NK-92 (cell line): ENCODE results near the gene TMEM178A.
"Not testable (repeated sequence)": the region's sequence is repeated elsewhere in the genome, so short reads cannot be mapped to it uniquely, and the experiment has no call there.

Experiments used
- DNase-seq: peaks from one replicate; lab custom pipeline; 2025; ENCODE audit not compliant: unreplicated experiment; lab: John Stamatoyannopoulos, UW

TMEM178A gene

GRCh38 chr2:39708003-39708402 is 42.3 kb downstream of the TMEM178A start:
- no peak for DNase-seq

GRCh38 chr2:39710807-39711206 is 45.1 kb downstream of the TMEM178A start:
- DNase-seq: no peak

DNA sequence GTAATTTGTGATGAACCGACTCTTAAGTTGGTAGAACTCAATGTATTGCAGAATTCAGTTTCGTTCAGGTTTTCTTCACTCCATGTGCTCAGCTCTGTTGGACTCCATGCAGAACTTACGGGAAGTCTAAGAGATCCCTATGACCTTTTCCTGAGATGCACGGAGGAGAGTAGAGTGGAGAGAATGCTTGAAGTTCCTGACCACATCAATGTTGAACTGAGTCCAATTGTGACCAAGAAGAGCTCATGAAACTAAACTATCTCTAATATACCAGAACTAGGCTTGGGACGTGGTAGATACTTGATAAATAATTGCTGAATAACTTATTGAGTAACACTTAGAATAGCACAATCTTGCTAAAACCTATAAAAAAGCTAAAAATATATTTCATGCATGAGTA is 47.2 kb downstream of the TMEM178A start:
- DNase-seq: no peak

- no peak for DNase-seq
Observed at GRCh38 chr2:39715095-39715494, 49.4 kb downstream of the TMEM178A start.

GRCh38 chr2:39715822-39716221 is 50.1 kb downstream of the TMEM178A start:
- no peak for DNase-seq

DNA sequence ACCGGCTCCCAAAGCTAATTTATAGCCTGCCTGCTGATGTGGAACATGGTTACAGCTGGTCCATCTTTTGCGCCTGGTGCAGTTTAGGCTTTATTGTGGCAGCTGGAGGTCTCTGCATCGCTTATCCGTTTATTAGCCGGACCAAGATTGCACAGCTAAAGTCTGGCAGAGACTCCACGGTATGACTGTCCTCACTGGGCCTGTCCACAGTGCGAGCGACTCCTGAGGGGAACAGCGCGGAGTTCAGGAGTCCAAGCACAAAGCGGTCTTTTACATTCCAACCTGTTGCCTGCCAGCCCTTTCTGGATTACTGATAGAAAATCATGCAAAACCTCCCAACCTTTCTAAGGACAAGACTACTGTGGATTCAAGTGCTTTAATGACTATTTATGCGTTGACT is 51.4 kb downstream of the TMEM178A start:
- no peak for DNase-seq

GRCh38 chr2:39718483-39718882 is 52.8 kb downstream of the TMEM178A start:
- no peak for DNase-seq

DNA sequence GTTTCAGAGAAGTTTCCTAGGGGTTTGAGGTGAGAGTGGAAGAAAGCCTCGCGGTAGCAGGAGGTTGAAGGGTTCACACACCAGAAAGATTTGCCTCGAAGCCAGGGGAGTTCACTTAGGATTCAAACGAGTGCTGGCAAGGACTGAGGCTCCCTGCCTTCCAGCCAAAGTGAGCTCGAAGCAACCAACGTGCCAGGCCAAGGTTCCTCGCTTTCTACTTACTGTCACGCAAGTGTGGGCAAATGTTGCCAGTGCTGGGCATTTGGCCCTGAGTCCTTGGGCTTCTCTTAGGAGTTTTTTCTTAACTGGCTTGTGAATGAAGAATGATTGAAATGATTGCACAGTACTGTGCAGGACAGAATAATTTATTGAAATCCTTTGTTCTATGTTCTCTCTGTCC is 53.6 kb downstream of the TMEM178A start:
- no peak for DNase-seq

- no peak for DNase-seq
Observed at GRCh38 chr2:39720970-39721369, 55.3 kb downstream of the TMEM178A start.

DNA sequence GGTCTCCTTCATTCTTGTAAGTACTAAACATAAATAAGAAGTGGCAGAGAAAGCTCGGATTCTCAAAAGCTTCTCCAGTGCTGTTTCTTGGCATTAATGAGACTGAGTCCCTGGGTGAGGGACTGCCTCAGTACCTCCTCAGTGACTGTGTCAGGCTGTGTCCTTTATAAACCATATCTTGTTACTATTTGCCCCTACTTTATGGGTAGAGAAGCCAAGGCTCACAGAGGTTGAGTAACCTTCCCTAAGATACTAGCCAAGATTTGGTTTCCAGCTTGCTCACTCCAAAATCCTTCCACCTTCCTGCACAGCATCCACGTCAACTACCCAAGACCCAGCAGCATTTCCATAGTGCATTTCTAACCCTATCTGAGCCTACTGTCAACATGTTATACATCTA is 57.8 kb downstream of the TMEM178A start:
- no peak for DNase-seq

DNA sequence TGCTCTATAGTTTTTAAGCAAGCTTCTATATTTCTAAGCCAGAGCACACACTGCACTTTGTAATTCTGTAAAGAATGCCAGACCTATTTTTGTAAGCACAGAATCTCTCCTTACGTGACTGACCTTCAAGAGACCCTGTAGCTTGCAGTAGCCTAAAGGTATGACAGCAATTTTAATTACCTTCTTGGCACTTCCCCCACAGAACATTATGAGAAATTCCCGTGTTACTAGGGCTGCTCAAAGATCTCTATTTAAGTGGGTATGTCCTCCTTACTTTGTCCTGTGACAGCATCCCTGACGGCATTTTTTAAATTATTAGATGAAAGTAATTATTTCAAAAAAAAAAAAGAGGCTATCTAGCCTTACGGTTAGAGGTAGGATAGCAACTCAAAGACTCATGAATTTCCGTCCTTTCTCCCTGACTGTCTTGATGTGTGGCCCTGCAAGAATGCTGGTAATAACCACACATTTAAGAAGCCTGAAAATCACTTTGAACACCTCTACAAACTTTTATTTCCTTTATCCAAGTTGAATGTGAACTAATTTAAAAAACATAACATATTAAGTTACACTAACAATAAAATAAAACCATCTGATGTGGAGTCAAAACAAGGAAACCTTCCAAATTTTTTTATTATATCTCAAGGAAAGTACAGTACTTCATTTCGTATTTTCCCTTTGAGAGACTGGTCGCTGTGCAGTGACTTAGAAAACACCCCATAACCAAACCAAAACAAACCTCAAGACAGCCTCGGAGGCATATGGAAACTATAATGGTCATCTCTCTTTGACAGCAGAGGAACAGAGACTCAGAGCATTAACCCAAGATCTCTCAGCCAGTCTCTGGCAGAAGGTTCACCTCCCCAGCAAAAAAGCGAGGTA is 58.5 kb downstream of the TMEM178A start:
- DNase-seq: no peak

DNA sequence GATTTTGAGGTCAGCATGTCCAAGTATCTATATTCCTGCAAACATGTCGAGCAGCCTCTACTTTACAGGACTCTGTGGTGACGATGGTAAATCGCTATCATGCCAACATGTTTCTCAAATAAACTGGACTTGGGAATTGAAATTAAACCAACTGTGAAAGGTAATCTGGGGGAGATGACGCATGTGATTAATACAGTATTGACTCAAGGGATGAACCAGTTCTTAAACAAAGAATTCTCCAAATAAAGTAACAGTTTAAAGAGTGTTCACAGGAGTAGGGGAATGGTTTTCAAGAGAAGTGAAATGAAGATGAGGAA is 59.1 kb downstream of the TMEM178A start:
- no peak for DNase-seq

DNA sequence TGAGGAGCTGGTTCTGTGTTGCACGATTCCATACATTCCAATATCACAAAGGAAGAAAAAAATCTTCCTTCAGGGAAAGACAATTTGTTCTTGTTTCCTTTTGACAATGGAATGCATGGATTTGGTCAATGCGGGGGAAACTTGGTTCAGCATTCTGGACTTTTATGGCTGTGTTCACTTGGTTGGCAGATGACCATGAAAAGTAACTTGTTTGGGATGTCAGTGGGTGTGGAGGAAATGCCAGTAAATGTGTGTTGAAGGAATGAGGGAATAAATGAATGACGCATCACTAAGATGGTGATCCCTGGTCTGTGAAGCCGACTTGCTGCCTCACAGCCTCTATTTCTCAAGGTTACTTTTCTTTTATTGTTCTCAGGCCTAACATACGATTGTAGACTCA is 59.7 kb downstream of the TMEM178A start:
- no peak for DNase-seq

GRCh38 chr2:39728085-39728484 is 62.4 kb downstream of the TMEM178A start:
- not testable (repeated sequence) for DNase-seq

DNA sequence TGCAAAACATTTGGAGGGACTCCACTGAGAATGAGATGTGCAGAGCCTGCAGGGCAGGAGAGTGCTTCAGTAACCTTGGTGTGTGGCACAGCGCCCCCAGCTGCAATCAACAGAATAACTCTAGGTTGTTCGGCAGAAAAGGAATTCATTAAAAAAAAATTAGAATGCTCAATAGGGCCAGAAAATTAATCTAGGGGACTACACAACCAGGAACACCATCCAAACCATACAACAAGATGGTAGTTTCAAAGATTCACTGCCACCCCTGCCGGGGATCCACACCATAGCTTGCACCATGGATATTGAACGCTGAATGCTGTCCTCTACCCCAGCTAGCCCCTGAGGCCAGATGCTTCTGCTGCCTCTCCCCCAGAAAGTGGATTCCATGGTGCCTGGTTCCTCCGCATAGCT is 63.2 kb downstream of the TMEM178A start:
- DNase-seq: no peak

- no peak for DNase-seq
Observed at GRCh38 chr2:39730276-39730675, 64.6 kb downstream of the TMEM178A start.

DNA sequence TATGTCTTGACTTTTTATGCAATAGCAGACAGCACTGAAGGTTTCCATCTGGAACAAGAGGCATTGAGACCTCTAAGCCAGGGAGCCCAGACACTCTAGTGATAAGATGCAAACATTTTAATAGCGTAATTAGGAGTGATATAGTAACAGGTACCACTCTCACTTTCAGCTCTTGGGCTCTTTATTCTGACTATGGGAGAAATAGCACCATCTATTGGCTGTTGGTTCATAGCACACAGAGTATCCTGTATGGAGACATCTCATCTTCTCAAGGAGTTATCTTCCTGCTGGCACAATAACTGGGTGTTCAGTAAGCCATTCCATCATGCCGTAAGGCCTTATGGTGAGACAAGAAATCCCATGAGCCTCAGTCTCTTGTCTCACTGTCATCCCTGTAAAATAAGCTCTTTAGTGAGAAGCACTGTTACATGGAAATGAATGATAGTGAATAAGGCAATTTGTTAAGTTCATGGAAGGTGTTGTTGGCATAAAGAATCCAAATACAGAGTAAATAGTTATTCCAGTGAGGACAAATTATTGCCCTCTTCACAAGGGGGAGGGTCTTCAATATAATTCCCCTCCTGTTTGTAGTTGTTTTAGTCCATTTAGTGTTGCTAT is 65.1 kb downstream of the TMEM178A start:
- no peak for DNase-seq

DNA sequence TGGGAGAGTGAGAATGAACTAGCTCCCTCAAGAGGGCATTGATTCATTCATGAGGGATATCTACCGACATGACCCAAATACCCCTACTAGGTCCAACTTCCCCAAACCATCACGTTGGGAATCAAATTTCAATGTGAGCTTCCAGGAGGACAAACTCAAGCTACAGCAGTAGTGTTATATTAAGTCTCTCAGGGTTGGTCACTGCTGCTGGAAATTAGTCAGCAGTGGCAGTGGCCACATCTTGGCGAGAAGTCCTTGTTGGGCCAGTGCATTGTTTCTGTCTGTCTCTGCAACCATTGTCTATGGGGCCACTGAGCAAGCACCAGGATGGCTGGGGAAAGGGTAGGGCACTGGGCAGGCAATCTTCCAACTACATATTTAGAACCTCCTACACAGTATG is 65.8 kb downstream of the TMEM178A start:
- no peak for DNase-seq

DNA sequence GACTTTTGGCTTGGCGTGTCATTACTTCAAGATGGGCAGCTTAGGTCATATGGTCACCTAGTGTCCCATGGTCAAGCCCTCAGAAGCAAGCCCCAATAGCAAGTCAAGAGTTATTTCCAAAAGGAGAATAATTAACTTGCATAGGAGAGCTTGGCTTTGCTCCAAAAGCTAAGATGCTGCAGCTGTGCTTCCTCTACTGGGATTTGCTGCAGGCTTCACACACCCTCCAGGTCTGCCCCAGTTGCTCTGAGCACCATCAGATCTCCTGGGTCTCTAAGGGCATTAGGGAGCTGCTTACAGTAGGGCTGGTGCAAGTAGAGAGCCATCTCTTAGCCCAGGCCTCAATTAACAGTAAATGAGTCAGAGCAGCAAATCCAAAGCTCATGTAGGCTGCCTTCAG is 66.8 kb downstream of the TMEM178A start:
- no peak for DNase-seq

- DNase-seq: no peak
Observed at GRCh38 chr2:39733070-39733674, 67.5 kb downstream of the TMEM178A start.

DNA sequence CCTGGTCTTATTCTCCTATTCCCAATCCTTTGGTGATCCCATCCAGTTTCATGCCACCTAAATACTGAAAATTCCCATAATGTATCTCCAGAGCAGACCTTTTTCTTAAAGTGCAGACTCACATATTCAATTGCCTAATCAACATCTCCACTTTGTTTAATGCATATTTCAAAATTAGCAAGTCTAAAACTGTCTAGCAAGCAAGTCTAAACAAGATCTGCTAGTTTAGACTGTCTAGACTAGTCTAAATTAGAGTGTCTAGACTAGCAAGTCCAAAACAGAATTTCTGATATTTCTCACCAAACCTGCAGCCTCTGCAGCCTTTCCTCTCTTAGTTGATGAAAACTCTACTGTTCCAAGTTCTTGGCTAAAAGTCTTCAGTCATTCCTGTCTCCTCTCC is 68.7 kb downstream of the TMEM178A start:
- DNase-seq: no peak

GRCh38 chr2:39735648-39736047 is 69.9 kb downstream of the TMEM178A start:
- DNase-seq: no peak
